HFF-Myc (cell line): ENCODE data around the gene DBNDD1.
A peak's percentile ranks its signal among the peaks of the same experiment; 100 is the strongest.
"Not testable (repeated sequence)": the region's sequence is repeated elsewhere in the genome, so short reads cannot be mapped to it uniquely, and the experiment has no call there.

Experiments
- DNase-seq: peaks from one replicate; pipeline ENCODE4 v3.0.0-alpha.2; 2011; ENCODE audit warnings: low read depth; ENCODE audit errors: extremely low read depth
- H3K4me3 ChIP-seq: replicated peaks from 2 replicates; pipeline ENCODE4 v1.5.1; 2011; ENCODE audit warnings: low read depth, mild to moderate bottlenecking, control low read depth, low read length
- CTCF ChIP-seq: IDR thresholded peaks from 2 replicates; pipeline ENCODE4 v1.5.1; 2012; ENCODE audit warnings: mild to moderate bottlenecking, low read depth, low read length, control low read depth; ENCODE audit errors: missing control alignments

Gene DBNDD1

GRCh38 chr16:90018652-90019542 lies at the start of gene DBNDD1:
Gene DBNDD1, minus strand, starts transcription at chr16:90019456. Its CDS starts 115 bp downstream, at chr16:90019341.
- no peak for TF ChIP-seq CTCF
- no peak for DNase-seq
- H3K4me3 ChIP-seq: peak within 1 kb of the TSS; percentile 53

- TF ChIP-seq CTCF: no peak
- no peak overlapping the region for H3K4me3 ChIP-seq
- DNase-seq: no peak
Observed at GRCh38 chr16:90061437-90061836, 42.2 kb upstream of the DBNDD1 start.

- peak; percentile 37 for DNase-seq
- H3K4me3 ChIP-seq: no peak overlapping the region
- TF ChIP-seq CTCF: no peak
Observed at GRCh38 chr16:90057738-90058173, 38.5 kb upstream of the DBNDD1 start.

GRCh38 chr16:90056521-90056920 lies 37.3 kb upstream of the DBNDD1 start:
- not testable (repeated sequence) for DNase-seq, H3K4me3 ChIP-seq

GRCh38 chr16:90055371-90055770 lies 36.1 kb upstream of the DBNDD1 start:
- H3K4me3 ChIP-seq: no peak overlapping the region
- TF ChIP-seq CTCF: no peak
- DNase-seq: no peak

GRCh38 chr16:90054554-90054953 lies 35.3 kb upstream of the DBNDD1 start:
- H3K4me3 ChIP-seq: no peak overlapping the region
- DNase-seq: no peak
- no peak for TF ChIP-seq CTCF

- no peak overlapping the region for H3K4me3 ChIP-seq
Observed at GRCh38 chr16:90053902-90054500, 34.7 kb upstream of the DBNDD1 start.

More at GRCh38 chr16:90053902-90054500, 34.7 kb upstream of the DBNDD1 start:
- DNase-seq: no peak
- no peak for TF ChIP-seq CTCF
